Natural killer cell (primary cell): ENCODE results near the gene DUOXA2. TPM values are rescaled to one million over a fixed set of nuclear protein-coding genes. Genes with fewer than 3 reads are reported as not detected.

Source experiments
- ATAC-seq, 3 donors: fragments of 150-1000 bp in 2 of 3; fragments of 200-7000 bp in 1 of 3; cut with Tn5 transposase; 1 replicate in 1 of 3; 2 replicates in 2 of 3; pipeline ENCODE4 v1.10.0; 2021; ENCODE audit warnings: mild to moderate bottlenecking in 2 of 3, moderate library complexity in 2 of 3
- DNase-seq, 2 donors: peaks; one replicate each; pipeline versions ENCODE4 v3.0.0 to v3.0.0-alpha.2; 2013 to 2021; ENCODE audit warnings: mixed read lengths in 1 of 2
- H3K27ac ChIP-seq: one replicate; pipeline ENCODE4 v1.5.1; 2013; ENCODE audit warnings: mild to moderate bottlenecking, low read length
- H3K27me3 ChIP-seq: one replicate; pipeline ENCODE4 v1.6.1; 2013; ENCODE audit warnings: low read length; ENCODE audit not compliant: control insufficient read depth, insufficient read depth
- H3K36me3 ChIP-seq: one replicate; pipeline ENCODE4 v1.6.1; 2013; ENCODE audit warnings: low read length; ENCODE audit not compliant: control insufficient read depth, insufficient read depth
- H3K4me1 ChIP-seq: one replicate; pipeline ENCODE4 v1.6.1; 2013; ENCODE audit warnings: low read length; ENCODE audit not compliant: control insufficient read depth, insufficient read depth
- H3K4me3 ChIP-seq: one replicate; pipeline ENCODE4 v1.5.1; 2013; ENCODE audit warnings: low read length
- H3K9me3 ChIP-seq: one replicate; pipeline ENCODE4 v1.6.1; 2013; ENCODE audit warnings: low read length; ENCODE audit not compliant: control insufficient read depth, insufficient read depth
- H3K27ac Mint-ChIP-seq, 2 donors: one replicate each; pipeline ENCODE4 v1.8.0; 2022; ENCODE audit warnings: mild to moderate bottlenecking in 2 of 2, mixed read lengths in 2 of 2, moderate library complexity in 1 of 2
- H3K27me3 Mint-ChIP-seq, 2 donors: one replicate each; pipeline ENCODE4 v1.8.0; 2022; ENCODE audit warnings: low read depth in 2 of 2, mixed read lengths in 2 of 2
- H3K36me3 Mint-ChIP-seq: one replicate; pipeline ENCODE4 v1.8.0; 2022; ENCODE audit warnings: mixed read lengths
- H3K4me1 Mint-ChIP-seq, 2 donors: one replicate each; pipeline ENCODE4 v1.8.0; 2022; ENCODE audit warnings: mixed read lengths in 2 of 2
- H3K4me3 Mint-ChIP-seq: one replicate; pipeline ENCODE4 v1.8.0; 2022; ENCODE audit warnings: mild to moderate bottlenecking, moderate library complexity, mixed read lengths
- H3K9me3 Mint-ChIP-seq, 2 donors: one replicate each; pipeline ENCODE4 v1.8.0; 2022; ENCODE audit warnings: mixed read lengths in 2 of 2
- CTCF ChIP-seq: fragments of 200-600 bp; IDR thresholded peaks from one replicate; pipeline ENCODE4 v1.8.0; 2022; ENCODE audit warnings: antibody characterized with exemption
- WGBS: methylation state at CpG from one replicate; pipeline ENCODE4 v1.1.7; 2013; ENCODE audit warnings: missing lambda C conversion rate; ENCODE audit not compliant: insufficient coverage; 5-methylcytosine and 5-hydroxymethylcytosine counted together
- intact Hi-C: fragments of 100-400 bp; cut with micrococcal nuclease; formaldehyde crosslinking; loops from one replicate; pipeline ENCODE4 v1.14.2; 2022
- total RNA-seq, 4 donors: library from RNA; stranded (reverse); fragments of 120-200 nt in 1 of 4; gene quantifications; one replicate each; pipeline versions ENCODE4 v1.2.3 to v1.2.4, GENCODE V29; 2013 to 2022

DUOXA2 gene
- total RNA-seq, 3 donors from 2014 or later (not counting 1 experiment from before 2014, with no cell fraction given), result not detected

GRCh38 chr15:45093622-45094357 lies 20.3 kb upstream of the DUOXA2 start:
- WGBS, result 88% methylated on average over 8 of the region's 11 CpGs
- no peak overlapping the region for H3K4me3 ChIP-seq
- no peaks in the 10 kb centered on the region for H3K4me1 Mint-ChIP-seq

GRCh38 chr15:45094358-45094730 lies 19.8 kb upstream of the DUOXA2 start:
- no peak overlapping the region for H3K4me3 ChIP-seq
- TF ChIP-seq CTCF, result no peak
- ATAC-seq (no peak), DNase-seq (no peak)
- H3K4me1 ChIP-seq, result no peaks in the 10 kb centered on the region
- no peaks in the 10 kb centered on the region for H3K36me3 ChIP-seq
- no peaks in the 10 kb centered on the region for H3K4me1 Mint-ChIP-seq
- no peaks in the 10 kb centered on the region for H3K9me3 ChIP-seq
- H3K4me3 Mint-ChIP-seq, result no peak overlapping the region
- peaks cover 9 to 32% of the 10 kb centered on the region in 2 donors for H3K27me3 Mint-ChIP-seq
- no peak overlapping the region for H3K27ac ChIP-seq
- 88% methylated on average over 9 of the region's 9 CpGs for whole genome bisulfite sequencing
- no peaks in the 10 kb centered on the region for H3K9me3 Mint-ChIP-seq
- intact Hi-C loops, result no loop called here
- H3K27ac Mint-ChIP-seq, result no peak overlapping the region
- peaks cover 2% of the 10 kb centered on the region for H3K27me3 ChIP-seq
- H3K36me3 Mint-ChIP-seq, result no peaks in the 10 kb centered on the region

More at GRCh38 chr15:45093622-45094357, 20.3 kb upstream of the DUOXA2 start:
- H3K36me3 Mint-ChIP-seq, result no peaks in the 10 kb centered on the region
- no peaks in the 10 kb centered on the region for H3K36me3 ChIP-seq
- no peaks in the 10 kb centered on the region for H3K9me3 Mint-ChIP-seq
- no peak overlapping the region for H3K27ac ChIP-seq
- H3K9me3 ChIP-seq, result no peaks in the 10 kb centered on the region
- no peak for DNase-seq
- H3K4me1 ChIP-seq, result no peaks in the 10 kb centered on the region
- H3K27ac Mint-ChIP-seq, result no peak overlapping the region
- no peak for TF ChIP-seq CTCF
- peaks cover 2% of the 10 kb centered on the region for H3K27me3 ChIP-seq
- no peak overlapping the region for H3K4me3 Mint-ChIP-seq
- no peak for ATAC-seq
- H3K27me3 Mint-ChIP-seq, result peaks cover 11 to 35% of the 10 kb centered on the region in 2 donors
- intact Hi-C loops, result no loop called here

- WGBS, result 92% methylated on average over 11 of the region's 11 CpGs
- Histone ChIP-seq H3K4me3 (no peak overlapping the region), H3K27ac (no peak overlapping the region), H3K9me3 (no peaks in the 10 kb centered on the region), H3K4me1 (no peaks in the 10 kb centered on the region), H3K36me3 (no peaks in the 10 kb centered on the region), H3K27me3 (peaks cover 2% of the 10 kb centered on the region)
- H3K4me3 Mint-ChIP-seq, result no peak overlapping the region
- H3K27me3 Mint-ChIP-seq, result peaks cover 5 to 20% of the 10 kb centered on the region in 2 donors
- no peaks in the 10 kb centered on the region for H3K9me3 Mint-ChIP-seq
- DNase-seq (no peak), ATAC-seq (no peak)
- intact Hi-C loops, result no loop called here
- TF ChIP-seq CTCF, result no peak
- H3K4me1 Mint-ChIP-seq, result no peaks in the 10 kb centered on the region
- H3K36me3 Mint-ChIP-seq, result no peaks in the 10 kb centered on the region
- H3K27ac Mint-ChIP-seq, result no peak overlapping the region
Measured at GRCh38 chr15:45095661-45096060, 18.5 kb upstream of the DUOXA2 start.

GRCh38 chr15:45097466-45097865 lies 16.7 kb upstream of the DUOXA2 start:
- H3K27me3 Mint-ChIP-seq, result peaks cover 0 to 7% of the 10 kb centered on the region in 2 donors
- Histone ChIP-seq H3K4me1 (no peaks in the 10 kb centered on the region), H3K9me3 (no peaks in the 10 kb centered on the region), H3K36me3 (no peaks in the 10 kb centered on the region), H3K27me3 (peaks cover 2% of the 10 kb centered on the region), H3K4me3 (no peak overlapping the region), H3K27ac (no peak overlapping the region)
- ATAC-seq (no peak), DNase-seq (no peak)
- H3K36me3 Mint-ChIP-seq, result no peaks in the 10 kb centered on the region
- 96% methylated on average over 7 of the region's 7 CpGs for WGBS
- no peak for TF ChIP-seq CTCF
- intact Hi-C loops, result no loop called here
- no peaks in the 10 kb centered on the region for H3K9me3 Mint-ChIP-seq
- H3K27ac Mint-ChIP-seq, result no peak overlapping the region
- no peaks in the 10 kb centered on the region for H3K4me1 Mint-ChIP-seq
- H3K4me3 Mint-ChIP-seq, result no peak overlapping the region
